ENCODE data around the gene GXYLT1.
"Not testable (repeated sequence)": the region's sequence is repeated elsewhere in the genome, so short reads cannot be mapped to it uniquely, and the experiment has no call there.

The GXYLT1 gene

GRCh38 chr12:42102720-42103119 lies 42.0 kb downstream of the GXYLT1 start:
- DNase-seq (ENCODE audit: low read depth in 1 of 2, low spot score in 1 of 2): no peak

- DNase-seq (ENCODE audit: low read depth in 1 of 2, low spot score in 1 of 2): no peak
Observed at GRCh38 chr12:42099433-42099832, 45.2 kb downstream of the GXYLT1 start.

GRCh38 chr12:42097971-42098370 lies 46.7 kb downstream of the GXYLT1 start:
- no peak for DNase-seq (ENCODE audit: low read depth in 1 of 2, low spot score in 1 of 2)

GRCh38 chr12:42094277-42094676 lies 50.4 kb downstream of the GXYLT1 start:
- no peak for DNase-seq (ENCODE audit: low read depth in 1 of 2, low spot score in 1 of 2)

- no peak for DNase-seq (ENCODE audit: low read depth in 1 of 2, low spot score in 1 of 2)
Observed at GRCh38 chr12:42091769-42092168, 52.9 kb downstream of the GXYLT1 start.

- no peak for DNase-seq (ENCODE audit: low read depth in 1 of 2, low spot score in 1 of 2)
Observed at GRCh38 chr12:42090899-42091298, 53.8 kb downstream of the GXYLT1 start.

- DNase-seq (ENCODE audit: low read depth in 1 of 2, low spot score in 1 of 2): no peak
Observed at GRCh38 chr12:42086031-42086430, 58.6 kb downstream of the GXYLT1 start.

GRCh38 chr12:42085594-42085993 lies 59.1 kb downstream of the GXYLT1 start:
- no peak for DNase-seq (ENCODE audit: low read depth in 1 of 2, low spot score in 1 of 2)

- DNase-seq (ENCODE audit: low read depth in 1 of 2, low spot score in 1 of 2): no peak
Observed at GRCh38 chr12:42084522-42084921, 60.2 kb downstream of the GXYLT1 start.

GRCh38 chr12:42076976-42077375 lies 67.7 kb downstream of the GXYLT1 start:
- no peak for DNase-seq (ENCODE audit: low read depth in 1 of 2, low spot score in 1 of 2)

- DNase-seq (ENCODE audit: low read depth in 1 of 2, low spot score in 1 of 2): no peak
Observed at GRCh38 chr12:42070036-42070435, 74.6 kb downstream of the GXYLT1 start.

GRCh38 chr12:42059127-42059526 lies 85.5 kb downstream of the GXYLT1 start:
- no peak for DNase-seq (ENCODE audit: low read depth in 1 of 2, low spot score in 1 of 2)

- no peak for DNase-seq (ENCODE audit: low read depth in 1 of 2, low spot score in 1 of 2)
Observed at GRCh38 chr12:42056130-42056529, 88.5 kb downstream of the GXYLT1 start.

GRCh38 chr12:42053456-42053855 lies 91.2 kb downstream of the GXYLT1 start:
- DNase-seq (ENCODE audit: low read depth in 1 of 2, low spot score in 1 of 2): no peak

GRCh38 chr12:42048980-42049379 lies 95.7 kb downstream of the GXYLT1 start:
- DNase-seq (ENCODE audit: low read depth in 1 of 2, low spot score in 1 of 2): not testable (repeated sequence)

GRCh38 chr12:42039577-42039976 lies 105.1 kb downstream of the GXYLT1 start:
- no peak for DNase-seq (ENCODE audit: low read depth in 1 of 2, low spot score in 1 of 2)

- DNase-seq (ENCODE audit: low read depth in 1 of 2, low spot score in 1 of 2): no peak
Observed at GRCh38 chr12:42039176-42039575, 105.5 kb downstream of the GXYLT1 start.

GRCh38 chr12:42031847-42032564 lies 112.7 kb downstream of the GXYLT1 start:
- no peak for DNase-seq (ENCODE audit: low read depth in 1 of 2, low spot score in 1 of 2)

Measured in activated T-helper 1 cell treated with anti-CD3 and anti-CD28 coated beads, Interleukin-2, amount 50 U/mL, for 16 hours (primary cell).